Aorta (tissue), 5 donors: ENCODE data around the gene ZNF784. TPM values are rescaled to one million over a fixed set of nuclear protein-coding genes. Genes with fewer than 3 reads are reported as not detected.
"Not testable (repeated sequence)": the region's sequence is repeated elsewhere in the genome, so short reads cannot be mapped to it uniquely, and the experiment has no call there.

Experiments used
- ATAC-seq: fragments of 200-7000 bp; cut with Tn5 transposase; one replicate; pipeline ENCODE4 v1.9.1; 2022; ENCODE audit warnings: moderate library complexity; ENCODE audit not compliant: low FRiP score
- DNase-seq, 2 donors: peaks; one replicate each; pipeline ENCODE4 v3.0.0-alpha.2; 2020
- H3K27ac ChIP-seq, 2 donors: one replicate each; pipeline ENCODE4 v1.5.1; 2013; ENCODE audit warnings: low read length in 2 of 2, mild to moderate bottlenecking in 2 of 2, moderate library complexity in 2 of 2, control low read depth in 1 of 2, inconsistent platforms in 1 of 2, low read depth in 1 of 2
- H3K27me3 ChIP-seq, 2 donors: one replicate each; pipeline ENCODE4 v1.6.1; 2013; ENCODE audit warnings: control low read depth in 1 of 2, low read length in 1 of 2, mild to moderate bottlenecking in 1 of 2, moderate library complexity in 1 of 2; ENCODE audit not compliant: insufficient read depth in 2 of 2, control insufficient read depth in 1 of 2
- H3K36me3 ChIP-seq, 2 donors: one replicate each; pipeline ENCODE4 v1.6.1; 2013; ENCODE audit warnings: control low read depth in 1 of 2, low read length in 1 of 2, mild to moderate bottlenecking in 1 of 2; ENCODE audit not compliant: insufficient read depth in 2 of 2, control insufficient read depth in 1 of 2
- H3K4me1 ChIP-seq, 2 donors: one replicate each; pipeline ENCODE4 v1.6.1; 2013; ENCODE audit warnings: low read length in 2 of 2, control low read depth in 1 of 2, mild to moderate bottlenecking in 1 of 2, moderate library complexity in 1 of 2; ENCODE audit not compliant: insufficient read depth in 2 of 2, control insufficient read depth in 1 of 2
- H3K4me3 ChIP-seq, 2 donors: one replicate each; pipeline ENCODE4 v1.5.1; 2013; ENCODE audit warnings: low read length in 2 of 2, control low read depth in 1 of 2, mild to moderate bottlenecking in 1 of 2
- H3K9me3 ChIP-seq: one replicate; pipeline ENCODE4 v1.6.1; 2013; ENCODE audit warnings: mild to moderate bottlenecking, low read length; ENCODE audit not compliant: control insufficient read depth
- WGBS, 2 donors: extraction: QIAGEN DNeasy Blood & Tissue Kit; methylation state at CpG; one replicate each; pipeline ENCODE4 v1.1.7; 2013; 5-methylcytosine and 5-hydroxymethylcytosine counted together
- intact Hi-C, 2 donors: fragments of 100-400 bp; cut with DNase I; formaldehyde crosslinking; loops; one replicate each; pipeline versions ENCODE4 v1.14.2 to v1.15.0; 2022
- polyA plus RNA-seq, 2 donors: library from polyadenylated mRNA; stranded (reverse); fragments of 200-250 nt; gene quantifications; one replicate each; pipeline ENCODE4 v1.2.3, GENCODE V29; 2013
- total RNA-seq, 2 donors: library from RNA; stranded (reverse); fragmentation: NEBNext Ultra II Directional; extraction: Animal tissue kit (Norgen Biotek cat#: 25700); gene quantifications; one replicate each; pipeline ENCODE4 v1.2.1, GENCODE V29; 2021
- donor health status: healthy with polysubstance abuse.
- donor health status: Bipolar disorder and iron deficiency.
- donor health status: DM: no; HTN: no; CAD: no.
- donor health status: DM: no; HTN: no; CAD: no.
- donor health status: DM: yes; HTN: yes; CAD: no.

Gene ZNF784
- total and polyA plus RNA-seq, 4 donors: 4.8 to 27.2 (median 5.2) TPM

GRCh38 chr19:55578031-55578760 is 46.2 kb downstream of the ZNF784 start:
- H3K36me3 ChIP-seq: peaks cover 0 to 2% of the 10 kb centered on the region in 2 donors
- H3K4me3 ChIP-seq: no peak overlapping the region
- no peaks in the 10 kb centered on the region for H3K4me1 ChIP-seq
- no peaks in the 10 kb centered on the region for H3K27me3 ChIP-seq
- H3K9me3 ChIP-seq: no peaks in the 10 kb centered on the region
- H3K27ac ChIP-seq: no peak overlapping the region
- ATAC-seq (no peak), DNase-seq (no peak)
- 96% methylated on average over 69 to 83 of the region's 83 CpGs for WGBS, 2 donors
- intact Hi-C loops: no loop called here

GRCh38 chr19:55576746-55577145 is 47.6 kb downstream of the ZNF784 start:
- intact Hi-C loops: no loop called here
- 87 to 91% methylated on average over 5 of the region's 5 CpGs for WGBS, 2 donors
- no peak for ATAC-seq
- peaks cover 0 to 2% of the 10 kb centered on the region in 2 donors for H3K36me3 ChIP-seq
- H3K9me3 ChIP-seq: no peaks in the 10 kb centered on the region
- no peaks in the 10 kb centered on the region for H3K4me1 ChIP-seq
- H3K27me3 ChIP-seq: no peaks in the 10 kb centered on the region
- no peak for DNase-seq
- H3K27ac ChIP-seq: no peak overlapping the region
- H3K4me3 ChIP-seq: no peak overlapping the region

GRCh38 chr19:55573929-55574328 is 50.4 kb downstream of the ZNF784 start:
- H3K9me3 ChIP-seq, ATAC-seq, H3K4me3 ChIP-seq, DNase-seq, intact Hi-C loops, H3K36me3 ChIP-seq, H3K27me3 ChIP-seq, H3K27ac ChIP-seq, H3K4me1 ChIP-seq: not testable (repeated sequence)
- 88 to 90% methylated on average over 6 of the region's 6 CpGs for WGBS, 2 donors

Other genes with a start within 250 kb of the ZNF784 start
- not detected for gene TMEM190, start 247.7 kb downstream of the ZNF784 start, total RNA-seq
- gene TMEM190, start 247.7 kb downstream of the ZNF784 start, polyA plus RNA-seq: not detected
- 1 to 10 TPM in 1 of 2 donors, under 1 TPM in 1; 0.94 to 2.4 TPM for gene TMEM238, start 240.3 kb downstream of the ZNF784 start, total RNA-seq
- gene TMEM238, start 240.3 kb downstream of the ZNF784 start, polyA plus RNA-seq: not detected
- 1,000 to 10,000 TPM in 1 of 2 donors, 100 to 1,000 TPM in 1; 841 to 1,022 TPM for gene RPL28, start 238.6 kb downstream of the ZNF784 start, total RNA-seq
- gene RPL28, start 238.6 kb downstream of the ZNF784 start, polyA plus RNA-seq: 1,000 to 10,000 TPM; 1,298 to 1,335 TPM
- gene UBE2S, start 216.8 kb downstream of the ZNF784 start, total RNA-seq: 10 to 100 TPM; 13.2 to 26.8 TPM
- gene UBE2S, start 216.8 kb downstream of the ZNF784 start, polyA plus RNA-seq: 1 to 10 TPM; 7.0 to 8.4 TPM
- gene SHISA7, start 181.3 kb downstream of the ZNF784 start, total RNA-seq: not detected
- under 1 TPM in 1 of 2 donors, not detected in 1; 0.05 TPM for gene SHISA7, start 181.3 kb downstream of the ZNF784 start, polyA plus RNA-seq
- 10 to 100 TPM; 18.6 to 30.6 TPM for gene ISOC2, start 162.9 kb downstream of the ZNF784 start, total RNA-seq
- gene ISOC2, start 162.9 kb downstream of the ZNF784 start, polyA plus RNA-seq: 10 to 100 TPM; 42.6 to 47.3 TPM
- not detected for gene C19orf85, start 159.8 kb downstream of the ZNF784 start, total RNA-seq
- gene C19orf85, start 159.8 kb downstream of the ZNF784 start, polyA plus RNA-seq: not detected
- 1 to 10 TPM; 6.9 to 7.0 TPM for gene ZNF628, start 147.9 kb downstream of the ZNF784 start, total RNA-seq
- gene ZNF628, start 147.9 kb downstream of the ZNF784 start, polyA plus RNA-seq: 1 to 10 TPM; 1.3 to 2.0 TPM
- gene NAT14, start 139.4 kb downstream of the ZNF784 start, total RNA-seq: 10 to 100 TPM; 15.3 to 16.2 TPM
- 10 to 100 TPM in 1 of 2 donors, 1 to 10 TPM in 1; 3.1 to 19.2 TPM for gene NAT14, start 139.4 kb downstream of the ZNF784 start, polyA plus RNA-seq
- gene SSC5D, start 136.1 kb downstream of the ZNF784 start, total RNA-seq: 10 to 100 TPM in 1 of 2 donors, 1 to 10 TPM in 1; 8.6 to 64.1 TPM
- 1 to 10 TPM; 1.6 to 3.7 TPM for gene SSC5D, start 136.1 kb downstream of the ZNF784 start, polyA plus RNA-seq
- not detected for gene SBK2, start 87.4 kb downstream of the ZNF784 start, total RNA-seq
- not detected for gene SBK2, start 87.4 kb downstream of the ZNF784 start, polyA plus RNA-seq
- gene SBK3, start 79.0 kb downstream of the ZNF784 start, total RNA-seq: under 1 TPM in 1 of 2 donors, not detected in 1; 0.48 TPM
- not detected for gene SBK3, start 79.0 kb downstream of the ZNF784 start, polyA plus RNA-seq
- gene ZNF579, start 43.7 kb downstream of the ZNF784 start, total RNA-seq: 10 to 100 TPM; 12.9 to 13.1 TPM
- gene ZNF579, start 43.7 kb downstream of the ZNF784 start, polyA plus RNA-seq: 10 to 100 TPM in 1 of 2 donors, under 1 TPM in 1; 0.63 to 12.6 TPM
- 10 to 100 TPM; 12.7 to 13.2 TPM for gene FIZ1, start 25.0 kb downstream of the ZNF784 start, total RNA-seq
- gene FIZ1, start 25.0 kb downstream of the ZNF784 start, polyA plus RNA-seq: 10 to 100 TPM in 1 of 2 donors, 1 to 10 TPM in 1; 2.8 to 12.6 TPM
- 10 to 100 TPM; 13.2 to 17.3 TPM for gene ZNF524, start 24.3 kb downstream of the ZNF784 start, total RNA-seq
- gene ZNF524, start 24.3 kb downstream of the ZNF784 start, polyA plus RNA-seq: 10 to 100 TPM; 13.4 to 38.8 TPM
- gene ZNF865, start 18.9 kb downstream of the ZNF784 start, total RNA-seq: 10 to 100 TPM; 13.4 to 16.4 TPM
- 1 to 10 TPM; 1.1 to 5.7 TPM for gene ZNF865, start 18.9 kb downstream of the ZNF784 start, polyA plus RNA-seq
- 10 to 100 TPM; 42.9 to 43.7 TPM for gene ZNF580, start 16.4 kb upstream of the ZNF784 start, total RNA-seq
- gene ZNF580, start 16.4 kb upstream of the ZNF784 start, polyA plus RNA-seq: 10 to 100 TPM; 13.3 to 79.6 TPM
- gene ZNF581, start 19.1 kb upstream of the ZNF784 start, total RNA-seq: 10 to 100 TPM; 11.0 to 19.4 TPM
- 10 to 100 TPM; 15.8 to 23.8 TPM for gene ZNF581, start 19.1 kb upstream of the ZNF784 start, polyA plus RNA-seq
- 10 to 100 TPM in 1 of 2 donors, 1 to 10 TPM in 1; 7.2 to 11.0 TPM for gene CCDC106, start 23.6 kb upstream of the ZNF784 start, total RNA-seq
- 10 to 100 TPM; 10.0 to 19.0 TPM for gene CCDC106, start 23.6 kb upstream of the ZNF784 start, polyA plus RNA-seq
- gene U2AF2, start 30.5 kb upstream of the ZNF784 start, total RNA-seq: 100 to 1,000 TPM; 113 to 129 TPM
- 10 to 100 TPM; 40.6 to 66.3 TPM for gene U2AF2, start 30.5 kb upstream of the ZNF784 start, polyA plus RNA-seq
- gene EPN1, start 50.7 kb upstream of the ZNF784 start, total RNA-seq: 10 to 100 TPM; 74.7 to 87.8 TPM
- gene EPN1, start 50.7 kb upstream of the ZNF784 start, polyA plus RNA-seq: 10 to 100 TPM; 66.8 to 68.5 TPM
- not detected for gene NLRP9, start 113.8 kb upstream of the ZNF784 start, total RNA-seq
- not detected for gene NLRP9, start 113.8 kb upstream of the ZNF784 start, polyA plus RNA-seq
- gene RFPL4A, start 134.5 kb upstream of the ZNF784 start, total RNA-seq: not detected
- not detected for gene RFPL4A, start 134.5 kb upstream of the ZNF784 start, polyA plus RNA-seq
- not detected for gene RFPL4AL1, start 144.6 kb upstream of the ZNF784 start, total RNA-seq
- gene RFPL4AL1, start 144.6 kb upstream of the ZNF784 start, polyA plus RNA-seq: not detected
- not detected for gene NLRP11, start 207.4 kb upstream of the ZNF784 start, total RNA-seq
- gene NLRP11, start 207.4 kb upstream of the ZNF784 start, polyA plus RNA-seq: not detected
- gene NLRP4, start 212.0 kb upstream of the ZNF784 start, total RNA-seq: not detected
- not detected for gene NLRP4, start 212.0 kb upstream of the ZNF784 start, polyA plus RNA-seq